SK-N-SH treated with all-trans-retinoic acid at 6 μM for 48 hours (cell line): Measurements from ENCODE around the gene WDR18.

Experiments used
- ATAC-seq: fragments of 200-7000 bp; cut with Tn5 transposase; 3 replicates; pipeline ENCODE4 v1.9.1; 2020; ENCODE audit warnings: mild to moderate bottlenecking, moderate library complexity
- ARNTL ChIP-seq: fragments of 450-650 bp; formaldehyde crosslinking; IDR thresholded peaks from 2 replicates; pipeline ENCODE4 v1.5.0; 2020; ENCODE audit warnings: low read depth, mild to moderate bottlenecking, moderate library complexity, borderline replicate concordance
- BACH2 ChIP-seq: fragments of 250-450 bp; sonication (Bioruptor Pico); IDR thresholded peaks from 2 replicates; pipeline ENCODE4 v1.9.0; 2021; ENCODE audit warnings: mild to moderate bottlenecking, borderline replicate concordance
- CREB5 ChIP-seq: fragments of 250-450 bp; sonication (Bioruptor Pico); IDR thresholded peaks from 2 replicates; pipeline ENCODE4 v1.5.1; 2020; ENCODE audit warnings: low read depth, mild to moderate bottlenecking, moderate library complexity
- CSDC2 ChIP-seq: fragments of 250-450 bp; sonication (Bioruptor Pico); IDR thresholded peaks from 2 replicates; pipeline ENCODE4 v1.5.0; 2020; ENCODE audit warnings: mild to moderate bottlenecking, moderate library complexity
- CSRNP3 ChIP-seq: fragments of 250-450 bp; sonication (Bioruptor Pico); IDR thresholded peaks from 2 replicates; pipeline ENCODE4 v1.5.1; 2021; ENCODE audit warnings: mild to moderate bottlenecking, moderate library complexity
- ESRRG ChIP-seq: fragments of 250-450 bp; sonication (Bioruptor Pico); IDR thresholded peaks from 2 replicates; pipeline ENCODE4 v1.6.1; 2021; ENCODE audit warnings: mild to moderate bottlenecking
- GLIS3 ChIP-seq: fragments of 250-450 bp; sonication (Bioruptor Pico); IDR thresholded peaks from 2 replicates; pipeline ENCODE4 v1.5.0; 2020; ENCODE audit warnings: mild to moderate bottlenecking, moderate library complexity
- ISL1 ChIP-seq: fragments of 250-450 bp; sonication (Bioruptor Pico); IDR thresholded peaks from 2 replicates; pipeline ENCODE4 v2.1.2; 2022; ENCODE audit warnings: mild to moderate bottlenecking, moderate library complexity
- OSR1 ChIP-seq: fragments of 250-450 bp; sonication (Bioruptor Pico); IDR thresholded peaks from 2 replicates; pipeline ENCODE4 v1.8.0; 2022; ENCODE audit warnings: moderate library complexity, mild to moderate bottlenecking, inconsistent platforms
- POU6F1 ChIP-seq: fragments of 250-450 bp; sonication (Bioruptor Pico); IDR thresholded peaks from 2 replicates; pipeline ENCODE4 v1.8.0; 2021; ENCODE audit warnings: low read depth, mild to moderate bottlenecking, moderate library complexity, borderline replicate concordance
- PPARA ChIP-seq: fragments of 250-450 bp; sonication (Bioruptor Pico); IDR thresholded peaks from 2 replicates; pipeline ENCODE4 v1.5.0; 2020; ENCODE audit warnings: mild to moderate bottlenecking, borderline replicate concordance
- RARB ChIP-seq: fragments of 250-450 bp; sonication (Bioruptor Pico); IDR thresholded peaks from 2 replicates; pipeline ENCODE4 v1.8.0; 2021; ENCODE audit warnings: mild to moderate bottlenecking, moderate library complexity
- SNAI2 ChIP-seq: fragments of 250-450 bp; sonication (Bioruptor Pico); IDR thresholded peaks from 2 replicates; pipeline ENCODE4 v1.5.0; 2020; ENCODE audit warnings: mild to moderate bottlenecking, moderate library complexity
- TCF4 ChIP-seq: fragments of 250-450 bp; sonication (Bioruptor Pico); IDR thresholded peaks from 2 replicates; pipeline ENCODE4 v1.8.0; 2021; ENCODE audit warnings: mild to moderate bottlenecking, moderate library complexity, borderline replicate concordance
- TOX ChIP-seq: fragments of 250-450 bp; sonication (Bioruptor Pico); IDR thresholded peaks from 2 replicates; pipeline ENCODE4 v1.8.0; 2021; ENCODE audit warnings: mild to moderate bottlenecking, moderate library complexity, borderline replicate concordance
- ZC3H10 ChIP-seq: fragments of 250-450 bp; sonication (Bioruptor Pico); IDR thresholded peaks from 2 replicates; pipeline ENCODE4 v1.5.1; 2021; ENCODE audit warnings: mild to moderate bottlenecking, moderate library complexity
- ZFP3 ChIP-seq: fragments of 250-450 bp; sonication (Bioruptor Pico); IDR thresholded peaks from 2 replicates; pipeline ENCODE4 v1.5.0; 2020; ENCODE audit warnings: mild to moderate bottlenecking, moderate library complexity
- ZNF565 ChIP-seq: fragments of 450-650 bp; formaldehyde crosslinking; conservative IDR thresholded peaks from 2 replicates; pipeline ENCODE4 v1.5.0; 2020; ENCODE audit warnings: low read depth, mild to moderate bottlenecking, moderate library complexity
- ZNF8 ChIP-seq: fragments of 450-650 bp; formaldehyde crosslinking; IDR thresholded peaks from 2 replicates; pipeline ENCODE4 v1.5.0; 2020; ENCODE audit warnings: mild to moderate bottlenecking, moderate library complexity
- TF ChIP-seq, protein P1 (sequence below): fragments of 250-450 bp; sonication (Bioruptor Pico); IDR thresholded peaks from 2 replicates; pipeline ENCODE4 v1.5.0; 2020; ENCODE audit warnings: mild to moderate bottlenecking, moderate library complexity

Gene WDR18

DNA sequence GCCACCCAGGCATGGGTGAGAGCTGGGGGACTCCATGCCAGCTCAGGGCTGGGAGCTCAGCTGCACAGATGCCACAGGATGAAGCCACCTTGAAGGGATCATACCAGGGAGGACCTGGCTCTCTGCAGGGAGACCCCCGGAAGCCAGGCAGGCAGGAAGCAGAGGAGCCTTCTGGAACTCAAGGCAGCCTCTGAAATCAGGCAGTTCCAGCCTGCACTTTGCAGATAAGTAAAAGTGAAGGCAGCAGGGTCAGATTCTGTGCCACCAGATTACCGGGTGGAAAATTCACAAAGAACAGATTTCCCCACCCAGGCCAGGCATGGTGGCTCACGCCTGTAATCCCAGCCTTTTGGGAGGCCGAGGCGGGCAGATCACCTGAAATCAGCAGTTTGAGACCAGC lies 34.2 kb downstream of the WDR18 start (continued):
- TF ChIP-seq ISL1 (CRISPR knock-in tag) = no peak
- TF ChIP-seq CSRNP3 (CRISPR knock-in tag) = no peak
- no peak for TF ChIP-seq SNAI2 (CRISPR knock-in tag)
- TF ChIP-seq RARB (CRISPR knock-in tag) = no peak
- TF ChIP-seq TCF4 = no peak
- no peak for TF ChIP-seq PPARA (CRISPR knock-in tag)
- TF ChIP-seq GLIS3 (CRISPR knock-in tag) = no peak

- no peak for ATAC-seq
- TF ChIP-seq TCF4 (no peak), ARNTL (CRISPR knock-in tag) (no peak), ISL1 (CRISPR knock-in tag) (no peak), ZFP3 (CRISPR knock-in tag) (no peak), PPARA (CRISPR knock-in tag) (no peak), BACH2 (CRISPR knock-in tag) (no peak), POU6F1 (CRISPR knock-in tag) (no peak), CREB5 (CRISPR knock-in tag) (no peak), ESRRG (CRISPR knock-in tag) (no peak), TOX (CRISPR knock-in tag) (no peak), RARB (CRISPR knock-in tag) (no peak), ZNF8 (CRISPR knock-in tag) (no peak), SNAI2 (CRISPR knock-in tag) (no peak), ZNF565 (no peak), OSR1 (CRISPR knock-in tag) (no peak), ZC3H10 (CRISPR knock-in tag) (no peak), CSDC2 (CRISPR knock-in tag) (no peak), GLIS3 (CRISPR knock-in tag) (no peak), CSRNP3 (CRISPR knock-in tag) (no peak)
- TF ChIP-seq, protein P1, sequence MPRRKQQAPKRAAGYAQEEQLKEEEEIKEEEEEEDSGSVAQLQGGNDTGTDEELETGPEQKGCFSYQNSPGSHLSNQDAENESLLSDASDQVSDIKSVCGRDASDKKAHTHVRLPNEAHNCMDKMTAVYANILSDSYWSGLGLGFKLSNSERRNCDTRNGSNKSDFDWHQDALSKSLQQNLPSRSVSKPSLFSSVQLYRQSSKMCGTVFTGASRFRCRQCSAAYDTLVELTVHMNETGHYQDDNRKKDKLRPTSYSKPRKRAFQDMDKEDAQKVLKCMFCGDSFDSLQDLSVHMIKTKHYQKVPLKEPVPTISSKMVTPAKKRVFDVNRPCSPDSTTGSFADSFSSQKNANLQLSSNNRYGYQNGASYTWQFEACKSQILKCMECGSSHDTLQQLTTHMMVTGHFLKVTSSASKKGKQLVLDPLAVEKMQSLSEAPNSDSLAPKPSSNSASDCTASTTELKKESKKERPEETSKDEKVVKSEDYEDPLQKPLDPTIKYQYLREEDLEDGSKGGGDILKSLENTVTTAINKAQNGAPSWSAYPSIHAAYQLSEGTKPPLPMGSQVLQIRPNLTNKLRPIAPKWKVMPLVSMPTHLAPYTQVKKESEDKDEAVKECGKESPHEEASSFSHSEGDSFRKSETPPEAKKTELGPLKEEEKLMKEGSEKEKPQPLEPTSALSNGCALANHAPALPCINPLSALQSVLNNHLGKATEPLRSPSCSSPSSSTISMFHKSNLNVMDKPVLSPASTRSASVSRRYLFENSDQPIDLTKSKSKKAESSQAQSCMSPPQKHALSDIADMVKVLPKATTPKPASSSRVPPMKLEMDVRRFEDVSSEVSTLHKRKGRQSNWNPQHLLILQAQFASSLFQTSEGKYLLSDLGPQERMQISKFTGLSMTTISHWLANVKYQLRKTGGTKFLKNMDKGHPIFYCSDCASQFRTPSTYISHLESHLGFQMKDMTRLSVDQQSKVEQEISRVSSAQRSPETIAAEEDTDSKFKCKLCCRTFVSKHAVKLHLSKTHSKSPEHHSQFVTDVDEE (CRISPR knock-in tag) = no peak
Measured at GRCh38 chr19:1018932-1019615, 34.9 kb downstream of the WDR18 start.

DNA sequence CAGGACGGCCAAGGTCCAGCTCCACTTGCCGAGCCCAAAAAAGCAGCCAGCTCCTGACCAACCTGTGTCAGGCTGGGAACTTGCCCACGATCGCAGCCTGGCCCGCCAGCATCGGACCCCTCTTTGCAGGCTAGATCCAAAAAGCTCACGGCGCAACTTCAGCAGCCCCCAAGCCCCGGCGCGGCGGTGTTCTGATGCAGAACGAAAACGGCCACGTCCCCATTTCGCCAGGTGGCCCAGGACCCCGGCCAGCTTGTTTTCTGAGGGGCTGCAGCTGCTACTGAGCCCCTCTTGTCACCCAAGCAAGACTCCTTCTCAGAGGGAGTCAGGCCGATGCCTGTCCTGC lies 35.4 kb downstream of the WDR18 start:
- TF ChIP-seq ZNF565 = no peak
- TF ChIP-seq, protein P1 (CRISPR knock-in tag) = no peak
- ATAC-seq = no peak
